Lower lobe of right lung (tissue), 2 donors: ENCODE results near the gene OR2B3. TPM values are rescaled to one million over a fixed set of nuclear protein-coding genes. Genes with fewer than 3 reads are reported as not detected.

Experiments
- ATAC-seq, 2 donors: fragments of 200-7000 bp; cut with Tn5 transposase; one replicate each; pipeline ENCODE4 v1.9.1; 2020 to 2022; ENCODE audit warnings: mild to moderate bottlenecking in 2 of 2, moderate library complexity in 2 of 2
- DNase-seq: peaks from one replicate; pipeline ENCODE4 v3.0.0-alpha.2; 2020
- H3K27ac ChIP-seq: fragments of 200-600 bp; one replicate; pipeline ENCODE4 v1.8.0; 2022
- H3K27me3 ChIP-seq: fragments of 200-600 bp; one replicate; pipeline ENCODE4 v1.8.0; 2022; ENCODE audit warnings: low read depth
- H3K36me3 ChIP-seq: fragments of 200-600 bp; one replicate; pipeline ENCODE4 v1.8.0; 2022; ENCODE audit warnings: mild to moderate bottlenecking
- H3K4me1 ChIP-seq: fragments of 200-600 bp; one replicate; pipeline ENCODE4 v1.8.0; 2022
- H3K4me3 ChIP-seq: fragments of 200-600 bp; one replicate; pipeline ENCODE4 v1.8.0; 2022; ENCODE audit warnings: mild to moderate bottlenecking
- H3K9me3 ChIP-seq: fragments of 200-600 bp; one replicate; pipeline ENCODE4 v1.8.0; 2022
- CTCF ChIP-seq: fragments of 200-600 bp; IDR thresholded peaks from one replicate; pipeline ENCODE4 v1.8.0; 2022; ENCODE audit warnings: antibody characterized with exemption, mild to moderate bottlenecking
- intact Hi-C: fragments of 100-400 bp; cut with DNase I; formaldehyde crosslinking; loops from one replicate; pipeline ENCODE4 v1.11.0; 2022
- total RNA-seq: library from RNA; stranded (reverse); fragmentation: NEBNext Ultra II Directional; extraction: Animal tissue kit (Norgen Biotek cat#: 25700); gene quantifications from one replicate; pipeline ENCODE4 v1.2.1, GENCODE V29; 2021
- donor health status: DM: no; HTN: yes; CAD: no; lungs with severe emphysema.

Gene OR2B3
- total RNA-seq, 1 donor from 2014 or later, result not detected

- DNase-seq, result no peak
- Histone ChIP-seq H3K4me3 (no peak within 1 kb of the TSS), H3K4me1 (no peaks in the 10 kb centered on the region), H3K27me3 (no peaks in the 10 kb centered on the region), H3K27ac (no peak within 1 kb of the TSS), H3K9me3 (no peaks in the 10 kb centered on the region), H3K36me3 (no peaks in the 10 kb centered on the region)
- TF ChIP-seq CTCF, result no peak
- intact Hi-C loops, result no loop called here
- no peak for ATAC-seq
Observed at GRCh38 chr6:29107758-29108157, 20.6 kb upstream of the OR2B3 start, which contains the start of gene OR2J3. Gene OR2J3 (plus strand): TSS chr6:29108058. CDS start chr6:29111891, 3,833 bp downstream.

GRCh38 chr6:29099190-29099589, 12.1 kb upstream of the OR2B3 start, which contains the start of gene OR2J1:
Gene OR2J1 (plus strand): TSS chr6:29099490. CDS start chr6:29100943, 1,453 bp downstream.
- intact Hi-C loops, result no loop called here
- no peaks in the 10 kb centered on the region for H3K4me1 ChIP-seq
- ATAC-seq, result no peak

GRCh38 chr6:29097803-29098202, 10.7 kb upstream of the OR2B3 start:
- Histone ChIP-seq H3K4me3 (no peak overlapping the region), H3K9me3 (no peaks in the 10 kb centered on the region), H3K4me1 (no peaks in the 10 kb centered on the region), H3K27me3 (no peaks in the 10 kb centered on the region), H3K36me3 (no peaks in the 10 kb centered on the region), H3K27ac (no peak overlapping the region)
- intact Hi-C loops, result no loop called here
- no peak for TF ChIP-seq CTCF
- ATAC-seq, result no peak
- DNase-seq, result no peak

More at GRCh38 chr6:29099190-29099589, 12.1 kb upstream of the OR2B3 start, which contains the start of gene OR2J1:
- Histone ChIP-seq H3K9me3 (no peaks in the 10 kb centered on the region), H3K27me3 (no peaks in the 10 kb centered on the region), H3K27ac (no peak within 1 kb of the TSS), H3K4me3 (no peak within 1 kb of the TSS), H3K36me3 (no peaks in the 10 kb centered on the region)
- no peak for DNase-seq
- no peak for TF ChIP-seq CTCF

GRCh38 chr6:29092957-29093356, 5.8 kb upstream of the OR2B3 start:
- ATAC-seq (no peak), DNase-seq (no peak)
- Histone ChIP-seq H3K9me3 (no peaks in the 10 kb centered on the region), H3K4me1 (no peaks in the 10 kb centered on the region), H3K27me3 (no peaks in the 10 kb centered on the region), H3K4me3 (no peak overlapping the region), H3K36me3 (no peaks in the 10 kb centered on the region), H3K27ac (no peak overlapping the region)
- no peak for TF ChIP-seq CTCF
- intact Hi-C loops, result no loop called here

- TF ChIP-seq CTCF, result no peak
Observed at GRCh38 chr6:29082457-29082856, 4.7 kb downstream of the OR2B3 start.

GRCh38 chr6:29081312-29081711, 5.8 kb downstream of the OR2B3 start:
- Histone ChIP-seq H3K27ac (no peak overlapping the region), H3K27me3 (no peaks in the 10 kb centered on the region), H3K4me3 (no peak overlapping the region), H3K36me3 (no peaks in the 10 kb centered on the region), H3K9me3 (no peaks in the 10 kb centered on the region), H3K4me1 (no peaks in the 10 kb centered on the region)
- ATAC-seq (no peak), DNase-seq (no peak)
- no peak for TF ChIP-seq CTCF
- intact Hi-C loops, result no loop called here

More at GRCh38 chr6:29082457-29082856, 4.7 kb downstream of the OR2B3 start:
- no peaks in the 10 kb centered on the region for H3K4me1 ChIP-seq
- H3K36me3 ChIP-seq, result no peaks in the 10 kb centered on the region
- intact Hi-C loops, result no loop called here
- no peak for ATAC-seq
- H3K27me3 ChIP-seq, result no peaks in the 10 kb centered on the region
- H3K27ac ChIP-seq, result no peak overlapping the region
- DNase-seq, result no peak
- no peak overlapping the region for H3K4me3 ChIP-seq
- H3K9me3 ChIP-seq, result no peaks in the 10 kb centered on the region
